ENCODE data around the gene RABGAP1L. TPM values are rescaled to one million over a fixed set of nuclear protein-coding genes. Genes with fewer than 3 reads are reported as not detected.

Gene RABGAP1L
- polyA plus RNA-seq, 3 donors = 35.2 to 75.3 (median 63.3) TPM

GRCh38 chr1:174742805-174743653, 583.7 kb downstream of the RABGAP1L start:
- H3K36me3 Mint-ChIP-seq = no peaks in the 10 kb centered on the region
- Histone ChIP-seq H2AFZ (ENCODE audit: insufficient read depth, low read depth, low read length, poor library complexity, severe bottlenecking) (peak overlapping the region; percentile 25), H3K9ac (ENCODE audit: insufficient read depth, low read length, poor library complexity, severe bottlenecking) (no peak overlapping the region), H4K20me1 (ENCODE audit: insufficient read depth, low read length) (no peaks in the 10 kb centered on the region), H3K36me3 (replicated peaks in 1 of 2; ENCODE audit: control insufficient read depth in 1 of 2, insufficient read depth in 2 of 2, low read length in 2 of 2) (no peaks in the 10 kb centered on the region), H3K9me3 (replicated peaks in 1 of 2; ENCODE audit: control insufficient read depth in 1 of 2, insufficient read depth in 1 of 2, low read length in 2 of 2) (no peaks in the 10 kb centered on the region), H3K79me2 (ENCODE audit: insufficient read depth, low read length) (no peaks in the 10 kb centered on the region), H3K27ac (ENCODE audit: low read depth in 1 of 2, low read length in 2 of 2) (peak overlapping the region in 1 of 2 donors; percentile 22), H3K4me1 (ENCODE audit: control insufficient read depth in 1 of 2, insufficient read depth in 2 of 2, low read length in 2 of 2) (peaks cover 22 to 38% of the 10 kb centered on the region in 2 donors), H3K27me3 (ENCODE audit: control insufficient read depth in 2 of 2, insufficient read depth in 2 of 2, low read length in 2 of 2) (no peaks in the 10 kb centered on the region), H3K4me3 (replicated peaks in 1 of 3; ENCODE audit: low read depth in 2 of 3, low read length in 3 of 3) (peak overlapping the region in 1 of 3 experiments; percentile 20), H3K4me2 (replicated peaks; ENCODE audit: extremely low read depth, low read length, poor library complexity, severe bottlenecking) (peak overlapping the region; percentile 25)
- intact Hi-C loops (cut with micrococcal nuclease) = loop anchor here in 1 of 2 donors (10.0 kb wide), 1 partner anchor 488 kb away; no protein-coding TSS in a partner anchor
- TF ChIP-seq CTCF (IDR thresholded peaks at IDR 0.05) = no peak
- peaks cover 34% of the 10 kb centered on the region for H3K4me1 Mint-ChIP-seq
- no CpG with 5 or more reads among the region's 3 CpGs for WGBS (ENCODE audit: insufficient coverage)
- DNase-seq = peak in 1 of 3 donors; percentile 7
- peaks cover 0 to 1% (median 0%) of the 10 kb centered on the region in 3 donors for H3K27me3 Mint-ChIP-seq (ENCODE audit: low read depth in 3 of 3)
- peaks cover 0 to 1% (median 0%) of the 10 kb centered on the region in 7 donors for H3K9me3 Mint-ChIP-seq
- H3K27ac Mint-ChIP-seq = peak overlapping the region in 3 of 7 donors; percentile 69 to 79 (median 73)
- H3K4me3 Mint-ChIP-seq = peak overlapping the region in 1 of 2 donors; percentile 35

GRCh38 chr1:174743654-174744561, 584.6 kb downstream of the RABGAP1L start:
- H3K9me3 Mint-ChIP-seq = peaks cover 0 to 1% (median 0%) of the 10 kb centered on the region in 7 donors
- Histone ChIP-seq H3K27ac (ENCODE audit: low read depth in 1 of 2, low read length in 2 of 2) (no peak overlapping the region), H3K36me3 (replicated peaks in 1 of 2; ENCODE audit: control insufficient read depth in 1 of 2, insufficient read depth in 2 of 2, low read length in 2 of 2) (no peaks in the 10 kb centered on the region), H3K4me3 (replicated peaks in 1 of 3; ENCODE audit: low read depth in 2 of 3, low read length in 3 of 3) (no peak overlapping the region), H3K4me1 (ENCODE audit: control insufficient read depth in 1 of 2, insufficient read depth in 2 of 2, low read length in 2 of 2) (peaks cover 22 to 38% of the 10 kb centered on the region in 2 donors), H3K79me2 (ENCODE audit: insufficient read depth, low read length) (no peaks in the 10 kb centered on the region), H2AFZ (ENCODE audit: insufficient read depth, low read depth, low read length, poor library complexity, severe bottlenecking) (no peak overlapping the region), H3K9me3 (replicated peaks in 1 of 2; ENCODE audit: control insufficient read depth in 1 of 2, insufficient read depth in 1 of 2, low read length in 2 of 2) (no peaks in the 10 kb centered on the region), H4K20me1 (ENCODE audit: insufficient read depth, low read length) (no peaks in the 10 kb centered on the region), H3K9ac (ENCODE audit: insufficient read depth, low read length, poor library complexity, severe bottlenecking) (no peak overlapping the region), H3K4me2 (replicated peaks; ENCODE audit: extremely low read depth, low read length, poor library complexity, severe bottlenecking) (no peak overlapping the region), H3K27me3 (ENCODE audit: control insufficient read depth in 2 of 2, insufficient read depth in 2 of 2, low read length in 2 of 2) (no peaks in the 10 kb centered on the region)
- H3K36me3 Mint-ChIP-seq = no peaks in the 10 kb centered on the region
- H3K27ac Mint-ChIP-seq = no peak overlapping the region
- no peaks in the 10 kb centered on the region for H3K27me3 Mint-ChIP-seq (ENCODE audit: low read depth in 3 of 3)
- peak; percentile 30 to 47 (median 43) for DNase-seq
- WGBS (ENCODE audit: insufficient coverage) = no CpG with 5 or more reads among the region's 4 CpGs
- peaks cover 39% of the 10 kb centered on the region for H3K4me1 Mint-ChIP-seq
- intact Hi-C loops (cut with micrococcal nuclease) = loop anchor here in 1 of 2 donors (10.0 kb wide), 1 partner anchor 489 kb away; no protein-coding TSS in a partner anchor
- TF ChIP-seq CTCF (IDR thresholded peaks at IDR 0.05) = peak; percentile 82
- no peak overlapping the region for H3K4me3 Mint-ChIP-seq

Measured in CD14-positive monocyte (primary cell).